Smooth muscle cell (in vitro differentiated cells): Measurements from ENCODE around the gene PTPRU. TPM values are rescaled to one million over a fixed set of nuclear protein-coding genes. Genes with fewer than 3 reads are reported as not detected.
A peak's percentile ranks its signal among the peaks of the same experiment; 100 is the strongest.

Source experiments
- DNase-seq: peaks from one replicate; lab custom pipeline; 2025; ENCODE audit not compliant: unreplicated experiment; lab: John Stamatoyannopoulos, UW
- H2AFZ ChIP-seq: fragments of 200-600 bp; sonication (generic); 2 replicates; pipeline ENCODE4 v1.6.0; 2016; ENCODE audit warnings: antibody characterized with exemption, low read depth, mild to moderate bottlenecking
- H3F3A ChIP-seq: fragments of 200-600 bp; sonication (generic); 2 replicates; pipeline ENCODE4 v1.6.0; 2017; ENCODE audit warnings: antibody characterized with exemption, low read depth
- H3K27ac ChIP-seq: fragments of 200-600 bp; sonication (generic); 2 replicates; pipeline ENCODE4 v1.5.1; 2016; ENCODE audit warnings: low read depth, mild to moderate bottlenecking
- H3K27me3 ChIP-seq: fragments of 200-600 bp; sonication (generic); 2 replicates; pipeline ENCODE4 v1.6.1; 2016; ENCODE audit warnings: low read depth, mild to moderate bottlenecking
- H3K36me3 ChIP-seq: fragments of 200-600 bp; sonication (generic); 2 replicates; pipeline ENCODE4 v1.5.1; 2016; ENCODE audit warnings: low read depth
- H3K4me1 ChIP-seq: fragments of 200-600 bp; sonication (generic); 2 replicates; pipeline ENCODE4 v1.5.1; 2016; ENCODE audit warnings: low read depth
- H3K4me2 ChIP-seq: fragments of 200-600 bp; sonication (generic); 2 replicates; pipeline ENCODE4 v1.6.0; 2016; ENCODE audit warnings: mild to moderate bottlenecking
- H3K4me3 ChIP-seq: fragments of 200-600 bp; sonication (generic); 2 replicates; pipeline ENCODE4 v1.5.1; 2016; ENCODE audit warnings: mild to moderate bottlenecking
- H3K79me2 ChIP-seq: fragments of 200-600 bp; sonication (generic); 2 replicates; pipeline ENCODE4 v1.6.0; 2016; ENCODE audit warnings: low read depth, mild to moderate bottlenecking
- H3K9ac ChIP-seq: fragments of 200-600 bp; sonication (generic); 2 replicates; pipeline ENCODE4 v1.6.0; 2016; ENCODE audit warnings: low read depth
- H3K9me3 ChIP-seq: fragments of 200-600 bp; sonication (generic); replicated peaks from 2 replicates; pipeline ENCODE4 v1.5.1; 2016; ENCODE audit warnings: low read depth
- H4K20me1 ChIP-seq: fragments of 200-600 bp; sonication (generic); 2 replicates; pipeline ENCODE4 v1.6.0; 2016; ENCODE audit warnings: low read depth
- CTCF ChIP-seq: fragments of 200-600 bp; sonication (generic); IDR thresholded peaks from 2 replicates; pipeline ENCODE4 v1.5.1; 2017; ENCODE audit warnings: borderline replicate concordance, mild to moderate bottlenecking, antibody characterized with exemption; ENCODE audit not compliant: insufficient read depth, poor library complexity, severe bottlenecking
- whole genome bisulfite sequencing: methylation state at CpG from one replicate; pipeline ENCODE4 v1.1.7; 2016; ENCODE audit warnings: low lambda C conversion rate; 5-methylcytosine and 5-hydroxymethylcytosine counted together
- polyA plus RNA-seq: library from polyadenylated mRNA; unstranded; fragments of >200 nt; fragmentation: Nextera tagmentation; extraction: Ambion mirVana; gene quantifications from 2 replicates; pipeline ENCODE4 v1.2.1, GENCODE V29; 2016
- total RNA-seq: library from RNA; depleted of rRNA; stranded (reverse); fragments of >200 nt; gene quantifications from 2 replicates; pipeline ENCODE4 v1.2.3, GENCODE V29; 2014

The PTPRU gene
- total and polyA plus RNA-seq, 2 experiments from 2014 or later: 41.1 to 67.8 TPM

GRCh38 chr1:29243871-29244200 is 7.5 kb downstream of the PTPRU start:
- Histone ChIP-seq H3K27ac (peak overlapping the region; percentile 50), H3K4me3 (no peak overlapping the region), H2AFZ (no peak overlapping the region), H3K9me3 (no peaks in the 10 kb centered on the region), H3K4me1 (peaks cover 34% of the 10 kb centered on the region), H3K9ac (no peak overlapping the region), H3K36me3 (no peaks in the 10 kb centered on the region), H3F3A (peaks cover 2% of the 10 kb centered on the region), H3K4me2 (peak overlapping the region; percentile 55), H3K79me2 (peaks cover 54% of the 10 kb centered on the region), H3K27me3 (no peaks in the 10 kb centered on the region), H4K20me1 (peaks cover 19% of the 10 kb centered on the region)
- 40% methylated on average over 3 of the region's 3 CpGs for WGBS
- no peak for TF ChIP-seq CTCF
- DNase-seq: no peak

- Histone ChIP-seq H3K9me3 (no peaks in the 10 kb centered on the region), H3F3A (no peaks in the 10 kb centered on the region), H4K20me1 (peaks cover 18% of the 10 kb centered on the region), H3K4me3 (no peak overlapping the region), H3K4me1 (peaks cover 35% of the 10 kb centered on the region), H3K4me2 (no peak overlapping the region), H3K36me3 (no peaks in the 10 kb centered on the region), H3K27me3 (no peaks in the 10 kb centered on the region), H2AFZ (no peak overlapping the region), H3K9ac (no peak overlapping the region), H3K27ac (no peak overlapping the region), H3K79me2 (peaks cover 52% of the 10 kb centered on the region)
- 94% methylated on average over 6 of the region's 6 CpGs for WGBS
- no peak for DNase-seq
- TF ChIP-seq CTCF: no peak
Observed at GRCh38 chr1:29245261-29245660, 8.9 kb downstream of the PTPRU start.

GRCh38 chr1:29245876-29246275 is 9.6 kb downstream of the PTPRU start:
- H3F3A ChIP-seq: no peaks in the 10 kb centered on the region
- no peaks in the 10 kb centered on the region for H3K27me3 ChIP-seq
- 85% methylated on average over 5 of the region's 5 CpGs for WGBS
- H3K79me2 ChIP-seq: peaks cover 53% of the 10 kb centered on the region
- no peaks in the 10 kb centered on the region for H3K9me3 ChIP-seq
- H3K9ac ChIP-seq: no peak overlapping the region
- H2AFZ ChIP-seq: no peak overlapping the region
- TF ChIP-seq CTCF: peak; percentile 30
- peaks cover 18% of the 10 kb centered on the region for H4K20me1 ChIP-seq
- no peak overlapping the region for H3K27ac ChIP-seq
- H3K4me2 ChIP-seq: no peak overlapping the region
- H3K4me3 ChIP-seq: no peak overlapping the region
- H3K4me1 ChIP-seq: peaks cover 34% of the 10 kb centered on the region
- DNase-seq: no peak
- no peaks in the 10 kb centered on the region for H3K36me3 ChIP-seq

GRCh38 chr1:29247044-29247443 is 10.7 kb downstream of the PTPRU start:
- Histone ChIP-seq H3K79me2 (peaks cover 53% of the 10 kb centered on the region), H3K27ac (no peak overlapping the region), H3K4me1 (peaks cover 33% of the 10 kb centered on the region), H3K9me3 (no peaks in the 10 kb centered on the region), H3K27me3 (no peaks in the 10 kb centered on the region), H4K20me1 (peaks cover 18% of the 10 kb centered on the region), H3K4me2 (no peak overlapping the region), H3K9ac (no peak overlapping the region), H3K4me3 (no peak overlapping the region), H2AFZ (no peak overlapping the region), H3K36me3 (no peaks in the 10 kb centered on the region), H3F3A (no peaks in the 10 kb centered on the region)
- 95% methylated on average over 3 of the region's 3 CpGs for WGBS
- DNase-seq: no peak
- TF ChIP-seq CTCF: no peak
